HG02970 (cell line): ENCODE measurements around the gene PRELID3B.
A peak's percentile ranks its signal among the peaks of the same experiment; 100 is the strongest.
"Not testable (repeated sequence)": the region's sequence is repeated elsewhere in the genome, so short reads cannot be mapped to it uniquely, and the experiment has no call there.

Source experiments
- ATAC-seq: cut with Tn5 transposase; IDR thresholded peaks from one replicate; pipeline ENCODE4 v1.9.1; 2021; ENCODE audit warnings: mild to moderate bottlenecking, moderate library complexity, moderate number of reproducible peaks; ENCODE audit not compliant: unreplicated experiment, low FRiP score

Gene PRELID3B

GRCh38 chr20:59051666-59052185, 9.1 kb upstream of the PRELID3B start:
- ATAC-seq, result no peak

GRCh38 chr20:59050437-59050836, 7.9 kb upstream of the PRELID3B start:
- no peak for ATAC-seq

DNA sequence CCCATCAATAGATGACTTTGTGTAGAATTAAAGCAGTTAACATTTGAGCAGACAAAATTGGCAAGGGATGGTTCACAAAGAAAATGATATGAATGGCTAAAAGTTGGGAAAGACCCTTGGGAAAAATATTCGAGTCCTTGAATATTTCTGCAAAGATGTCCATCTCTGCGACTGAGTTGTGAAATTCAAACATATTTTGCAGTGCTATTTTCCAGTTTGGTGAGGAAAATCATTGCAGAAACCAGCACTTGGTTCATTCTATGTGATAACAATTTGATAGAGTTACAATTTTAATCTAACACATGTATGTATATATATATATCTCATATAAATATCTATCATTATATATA, 6.1 kb upstream of the PRELID3B start:
- ATAC-seq, result no peak

GRCh38 chr20:59047938-59048680, 5.5 kb upstream of the PRELID3B start:
- ATAC-seq, result no peak

DNA sequence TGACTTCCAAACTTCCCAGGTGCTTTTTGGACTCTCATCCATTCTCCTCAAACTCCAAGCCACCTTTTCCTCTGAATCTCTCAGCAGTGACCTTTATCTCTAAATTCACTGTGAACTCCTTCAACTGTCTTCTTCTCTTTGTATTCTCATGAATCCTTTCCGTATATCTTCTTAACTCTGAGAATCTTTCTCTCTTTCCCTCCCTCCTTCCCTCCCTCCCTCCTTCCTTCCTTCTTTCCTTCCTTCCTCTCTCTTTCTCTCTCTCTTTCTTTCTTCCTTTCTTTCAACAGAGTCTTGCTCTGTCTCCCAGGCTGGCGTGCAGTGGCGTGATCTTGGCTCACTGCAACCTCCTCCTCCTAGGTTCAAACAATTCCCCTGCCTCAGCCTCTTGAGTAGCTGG, 4.3 kb upstream of the PRELID3B start:
- no peak for ATAC-seq

DNA sequence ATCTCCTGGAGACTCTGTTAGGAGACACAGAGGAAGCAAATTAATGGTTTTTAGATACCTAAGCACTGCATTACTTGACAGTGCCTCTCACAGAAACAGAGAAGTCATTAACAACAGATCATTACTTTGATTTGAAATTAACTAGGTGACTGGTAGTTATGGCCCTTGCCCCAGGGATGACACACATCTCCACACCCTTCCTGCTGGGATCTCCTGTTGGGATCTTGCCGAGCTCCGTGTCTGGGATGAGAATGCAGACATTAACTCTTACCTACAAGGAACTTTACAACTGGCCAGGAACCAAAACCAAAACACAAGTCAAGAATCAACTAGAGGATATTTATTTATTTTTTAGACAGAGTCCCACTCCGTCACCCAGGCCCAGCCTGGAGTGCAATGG, 2.2 kb upstream of the PRELID3B start:
- no peak for ATAC-seq

- no peak for ATAC-seq
Observed at GRCh38 chr20:59044295-59044694, 1.7 kb upstream of the PRELID3B start.

GRCh38 chr20:59043698-59044097, 1.1 kb upstream of the PRELID3B start:
- ATAC-seq, result no peak

- ATAC-seq, result peak; percentile 90
Observed at GRCh38 chr20:59042796-59043631, 428 bp upstream of the PRELID3B start.

DNA sequence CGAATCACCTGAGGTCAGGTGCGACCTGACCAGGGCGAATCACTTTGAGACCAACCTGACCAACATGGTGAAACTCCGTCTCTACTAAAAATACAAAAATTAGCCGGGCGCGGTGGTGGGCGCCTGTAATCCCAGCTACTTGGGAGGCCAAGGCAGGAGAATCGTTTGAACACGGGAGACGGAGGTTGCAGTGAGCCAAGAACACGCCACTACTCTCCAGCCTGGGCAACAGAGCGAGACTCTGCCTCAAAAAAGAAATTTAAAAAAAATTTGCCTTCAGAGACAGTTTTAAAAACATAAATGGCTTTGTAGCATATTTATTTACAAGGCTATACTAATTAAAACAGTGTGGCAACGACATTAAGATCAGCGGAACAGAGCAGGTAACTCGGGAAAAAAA, 1.1 kb downstream of the PRELID3B start:
- ATAC-seq, result not testable (repeated sequence)

DNA sequence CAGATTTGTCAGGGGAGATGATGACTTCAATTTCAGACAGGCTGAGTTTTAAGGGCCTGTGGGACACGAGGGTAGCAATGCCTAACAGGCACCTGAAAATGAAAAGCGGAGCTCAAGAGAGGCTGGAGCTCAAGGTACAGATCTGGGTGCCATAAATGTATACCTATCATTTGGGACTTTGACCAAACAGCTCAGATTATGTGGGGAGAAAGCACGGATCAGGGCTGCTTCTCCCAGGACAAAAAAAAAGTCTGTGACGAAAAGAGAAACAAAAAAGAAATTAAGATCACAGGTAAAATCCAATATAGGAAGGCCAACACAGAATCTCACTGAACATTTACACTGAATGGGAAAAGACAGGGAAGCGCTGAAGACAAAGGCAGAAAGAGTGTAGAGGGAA, 1.9 kb downstream of the PRELID3B start:
- no peak for ATAC-seq

- ATAC-seq, result no peak
Observed at GRCh38 chr20:59039233-59039632, 3.4 kb downstream of the PRELID3B start.

- ATAC-seq, result no peak
Observed at GRCh38 chr20:59037386-59037785, 5.2 kb downstream of the PRELID3B start.

DNA sequence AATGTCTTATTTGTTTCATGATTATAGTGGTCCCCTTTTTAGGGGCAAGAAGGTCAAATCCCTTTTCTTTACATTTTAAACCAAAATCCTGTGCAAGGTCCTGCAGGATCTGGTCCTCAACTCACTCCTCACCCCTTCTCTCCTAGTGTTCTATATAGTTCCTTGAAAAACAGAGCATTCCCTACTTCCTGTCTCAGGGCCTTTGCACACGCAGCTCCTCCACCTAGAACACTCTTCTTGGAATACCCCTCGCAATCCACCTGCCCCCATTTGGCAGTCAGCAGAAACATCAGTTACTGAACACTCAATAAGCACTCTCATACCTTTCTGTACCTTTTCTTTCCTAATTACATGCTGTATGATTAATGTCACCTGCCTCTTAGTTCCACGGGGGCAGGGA, 7.2 kb downstream of the PRELID3B start:
- no peak for ATAC-seq

- no peak for ATAC-seq
Observed at GRCh38 chr20:59033616-59034165, 8.9 kb downstream of the PRELID3B start.

DNA sequence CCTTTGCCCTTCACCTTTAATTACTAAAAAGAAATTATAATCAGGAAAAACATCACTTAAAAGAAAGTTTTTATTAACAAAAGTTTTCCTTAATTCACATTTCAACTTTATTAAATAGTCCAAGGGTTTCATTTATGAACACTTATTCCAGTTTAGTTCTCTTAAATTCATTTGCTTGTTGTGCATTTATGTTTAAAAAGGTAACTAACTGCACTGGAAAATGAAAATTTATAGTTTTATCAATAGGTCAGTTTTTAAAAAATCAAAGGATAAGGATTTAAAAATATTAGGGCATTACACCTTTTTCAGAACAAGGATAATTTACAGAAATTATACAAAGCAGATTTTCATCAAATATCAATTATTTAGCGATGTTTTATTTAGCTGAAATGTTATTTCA, 9.5 kb downstream of the PRELID3B start:
- no peak for ATAC-seq

DNA sequence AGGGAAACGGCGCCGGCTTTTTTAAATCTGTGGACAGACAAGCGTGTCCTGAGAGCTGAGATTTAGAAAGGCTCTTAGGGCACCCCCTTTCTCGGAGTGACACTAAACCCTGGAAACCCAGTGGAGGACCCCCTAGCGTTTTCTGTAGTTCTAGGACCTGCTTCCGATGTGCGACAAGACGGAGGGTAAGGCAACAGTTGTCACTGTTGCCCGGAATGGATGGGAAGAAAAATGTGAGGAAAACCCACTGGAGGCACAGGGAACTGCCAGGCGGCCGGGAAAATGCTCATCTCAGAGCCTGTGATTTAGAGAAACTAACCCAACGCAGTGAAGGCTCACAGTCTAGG, 9.9 kb downstream of the PRELID3B start:
- peak; percentile 0 for ATAC-seq

- peak; percentile 97 for ATAC-seq
Observed at GRCh38 chr20:59032023-59032712, 10.4 kb downstream of the PRELID3B start, which contains the start of gene ATP5F1E. Gene ATP5F1E, minus strand, starts transcription at chr20:59032335. Its CDS starts 84 bp downstream, at chr20:59032251.

- peak; percentile 11 for ATAC-seq
Observed at GRCh38 chr20:59031564-59032022, 11.0 kb downstream of the PRELID3B start.

DNA sequence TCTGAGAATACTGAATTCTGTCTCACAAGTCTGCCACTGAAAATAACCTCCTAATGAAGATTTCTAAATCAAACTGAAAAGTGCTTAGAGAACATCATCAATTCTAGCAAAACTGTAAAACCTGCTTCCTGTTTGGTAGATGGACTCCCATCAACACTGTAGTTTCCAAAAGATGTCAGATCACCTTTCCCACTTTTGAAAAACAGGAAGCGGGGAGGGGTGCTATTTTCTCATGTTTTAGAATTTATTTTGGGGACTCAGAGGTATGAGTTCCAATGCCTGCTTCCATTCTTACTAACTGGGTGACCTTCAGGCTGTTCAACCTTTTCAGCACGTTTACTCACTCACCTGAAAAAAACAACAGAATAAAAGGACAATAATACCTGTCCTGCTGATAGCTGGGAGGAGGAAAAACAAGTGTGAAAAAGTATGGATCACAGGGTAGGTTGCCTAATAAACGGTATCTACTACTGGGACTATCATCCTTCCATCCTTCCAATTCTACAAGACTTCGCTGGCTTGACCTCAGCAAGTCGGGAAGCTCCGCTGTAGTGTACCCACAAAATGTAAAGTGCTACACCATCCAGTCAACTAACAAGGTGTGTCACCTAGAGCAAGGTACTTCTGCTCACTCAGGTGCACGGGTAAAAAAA, 11.5 kb downstream of the PRELID3B start:
- no peak for ATAC-seq
